ENCODE results near the gene ALG5. TPM values are rescaled to one million over a fixed set of nuclear protein-coding genes. Genes with fewer than 3 reads are reported as not detected.

Gene ALG5
- total and polyA plus RNA-seq, 4 donors = 26.6 to 54.2 (median 44.4) TPM

GRCh38 chr13:36981156-36981743 is 17.9 kb downstream of the ALG5 start:
- Histone ChIP-seq H3K9me3 (ENCODE audit: control insufficient read depth in 4 of 4, insufficient read depth in 3 of 4, low read length in 3 of 4) (no peaks in the 10 kb centered on the region), H3K27me3 (ENCODE audit: control insufficient read depth in 3 of 3, insufficient read depth in 3 of 3, low read length in 2 of 3) (no peaks in the 10 kb centered on the region), H3K4me3 (no peak overlapping the region), H3K36me3 (ENCODE audit: control insufficient read depth in 4 of 4, insufficient read depth in 4 of 4, low read length in 4 of 4) (peaks cover 14 to 28% (median 16%) of the 10 kb centered on the region in 4 donors), H3K9ac (ENCODE audit: insufficient read depth in 1 of 2, low read length in 2 of 2) (no peak overlapping the region), H3K27ac (ENCODE audit: low read depth in 1 of 2, low read length in 1 of 2) (no peak overlapping the region), H3K4me1 (ENCODE audit: control insufficient read depth in 5 of 5, insufficient read depth in 5 of 5, low read length in 5 of 5) (no peaks in the 10 kb centered on the region)
- peak in 2 of 3 donors; percentile 71 to 84 for DNase-seq
- ATAC-seq (ENCODE audit: insufficient read depth, low FRiP score) = peak; percentile 81
- TF ChIP-seq CTCF (IDR thresholded peaks at IDR 0.05; ENCODE audit: control extremely low read depth, extremely low read depth) = peak; percentile 18
- WGBS, 2 donors = 28 to 36% methylated on average over 6 of the region's 6 CpGs

- Histone ChIP-seq H3K4me1 (ENCODE audit: control insufficient read depth in 5 of 5, insufficient read depth in 5 of 5, low read length in 5 of 5) (no peaks in the 10 kb centered on the region), H3K4me3 (no peak overlapping the region), H3K36me3 (ENCODE audit: control insufficient read depth in 4 of 4, insufficient read depth in 4 of 4, low read length in 4 of 4) (peaks cover 16 to 25% (median 17%) of the 10 kb centered on the region in 4 donors), H3K9ac (ENCODE audit: insufficient read depth in 1 of 2, low read length in 2 of 2) (no peak overlapping the region), H3K9me3 (ENCODE audit: control insufficient read depth in 4 of 4, insufficient read depth in 3 of 4, low read length in 3 of 4) (peaks cover 0 to 3% (median 1%) of the 10 kb centered on the region in 4 donors), H3K27ac (ENCODE audit: low read depth in 1 of 2, low read length in 1 of 2) (no peak overlapping the region), H3K27me3 (ENCODE audit: control insufficient read depth in 3 of 3, insufficient read depth in 3 of 3, low read length in 2 of 3) (no peaks in the 10 kb centered on the region)
- DNase-seq (no peak), ATAC-seq (ENCODE audit: insufficient read depth, low FRiP score) (no peak)
- 87 to 91% methylated on average over 7 of the region's 7 CpGs for WGBS, 2 donors
- TF ChIP-seq CTCF (IDR thresholded peaks at IDR 0.05; ENCODE audit: control extremely low read depth, extremely low read depth) = no peak
Observed at GRCh38 chr13:36979361-36980050, 19.6 kb downstream of the ALG5 start.

GRCh38 chr13:36975172-36975571 is 24.0 kb downstream of the ALG5 start:
- TF ChIP-seq CTCF (IDR thresholded peaks at IDR 0.05; ENCODE audit: control extremely low read depth, extremely low read depth) = no peak
- no peaks in the 10 kb centered on the region for H3K4me1 ChIP-seq (ENCODE audit: control insufficient read depth in 5 of 5, insufficient read depth in 5 of 5, low read length in 5 of 5)
- WGBS, 2 donors = 89 to 91% methylated on average over 1 of the region's 1 CpG
- DNase-seq (peak in 1 of 3 donors; percentile 3), ATAC-seq (ENCODE audit: insufficient read depth, low FRiP score) (no peak)
- no peak overlapping the region for H3K27ac ChIP-seq (ENCODE audit: low read depth in 1 of 2, low read length in 1 of 2)
- peaks cover 14 to 20% (median 19%) of the 10 kb centered on the region in 4 donors for H3K36me3 ChIP-seq (ENCODE audit: control insufficient read depth in 4 of 4, insufficient read depth in 4 of 4, low read length in 4 of 4)
- no peak overlapping the region for H3K9ac ChIP-seq (ENCODE audit: insufficient read depth in 1 of 2, low read length in 2 of 2)
- H3K4me3 ChIP-seq = no peak overlapping the region
- H3K27me3 ChIP-seq (ENCODE audit: control insufficient read depth in 3 of 3, insufficient read depth in 3 of 3, low read length in 2 of 3) = no peaks in the 10 kb centered on the region
- peaks cover 0 to 3% (median 1%) of the 10 kb centered on the region in 4 donors for H3K9me3 ChIP-seq (ENCODE audit: control insufficient read depth in 4 of 4, insufficient read depth in 3 of 4, low read length in 3 of 4)

Data from lung (tissue), 12 donors.